ENCODE results near the gene LAIR1. TPM values are rescaled to one million over a fixed set of nuclear protein-coding genes. Genes with fewer than 3 reads are reported as not detected.
A peak's percentile ranks its signal among the peaks of the same experiment; 100 is the strongest.
"Not testable (repeated sequence)": the region's sequence is repeated elsewhere in the genome, so short reads cannot be mapped to it uniquely, and the experiment has no call there.

Gene LAIR1
- total RNA-seq, 1 donor = 40.7 TPM

DNA sequence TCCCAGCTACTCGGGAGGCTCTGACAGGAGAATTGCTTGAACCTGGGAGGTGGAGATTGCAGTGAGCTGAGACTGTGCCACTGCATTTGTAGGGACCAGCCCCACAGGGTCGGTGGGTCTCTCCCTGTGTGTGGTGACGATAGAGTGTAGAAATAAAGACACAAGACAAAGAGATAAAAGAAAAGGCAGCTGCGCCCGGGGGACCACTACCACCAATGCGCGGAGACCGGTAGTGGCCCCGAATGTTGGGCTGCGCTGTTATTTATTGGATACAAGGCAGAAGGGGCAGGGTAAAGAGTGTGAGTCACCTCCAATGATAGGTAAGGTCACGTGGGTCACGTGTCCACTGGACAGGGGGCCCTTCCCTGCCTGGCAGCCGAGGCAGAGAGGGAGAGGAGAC lies 42.4 kb downstream of the LAIR1 start:
- H3K4me1 ChIP-seq (ENCODE audit: insufficient read depth, low read length) = peaks cover 51% of the 10 kb centered on the region
- H3K4me3 ChIP-seq (ENCODE audit: low read length); H3K9me3 ChIP-seq (ENCODE audit: low read depth, low read length); H3K27me3 ChIP-seq (ENCODE audit: insufficient read depth, low read length): not testable (repeated sequence)

GRCh38 chr19:54319892-54320670 lies 44.6 kb downstream of the LAIR1 start:
- Histone ChIP-seq H3K4me3 (ENCODE audit: low read length) (no peak overlapping the region), H3K4me1 (ENCODE audit: insufficient read depth, low read length) (peaks cover 48% of the 10 kb centered on the region), H3K27me3 (ENCODE audit: insufficient read depth, low read length) (no peaks in the 10 kb centered on the region), H3K9me3 (ENCODE audit: low read depth, low read length) (no peaks in the 10 kb centered on the region)

GRCh38 chr19:54319049-54319448 lies 45.7 kb downstream of the LAIR1 start:
- no peak overlapping the region for H3K4me3 ChIP-seq (ENCODE audit: low read length)
- no peaks in the 10 kb centered on the region for H3K27me3 ChIP-seq (ENCODE audit: insufficient read depth, low read length)
- no peaks in the 10 kb centered on the region for H3K9me3 ChIP-seq (ENCODE audit: low read depth, low read length)
- peaks cover 46% of the 10 kb centered on the region for H3K4me1 ChIP-seq (ENCODE audit: insufficient read depth, low read length)

DNA sequence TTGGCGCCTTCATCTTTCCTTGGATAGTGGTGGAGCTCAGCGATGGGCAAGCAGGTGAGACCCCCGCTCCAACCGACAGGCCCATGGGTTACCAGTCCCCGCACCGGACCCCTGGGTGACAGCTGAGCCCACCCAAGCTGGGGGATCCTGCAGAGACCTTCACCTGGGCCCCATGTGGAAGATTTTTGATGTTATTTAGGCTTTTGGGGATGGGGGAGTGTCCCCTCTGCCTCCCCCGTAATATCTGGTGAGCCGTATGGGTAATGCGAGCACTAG lies 46.8 kb downstream of the LAIR1 start:
- Histone ChIP-seq H3K4me1 (ENCODE audit: insufficient read depth, low read length) (peaks cover 57% of the 10 kb centered on the region), H3K4me3 (ENCODE audit: low read length) (no peak overlapping the region)

DNA sequence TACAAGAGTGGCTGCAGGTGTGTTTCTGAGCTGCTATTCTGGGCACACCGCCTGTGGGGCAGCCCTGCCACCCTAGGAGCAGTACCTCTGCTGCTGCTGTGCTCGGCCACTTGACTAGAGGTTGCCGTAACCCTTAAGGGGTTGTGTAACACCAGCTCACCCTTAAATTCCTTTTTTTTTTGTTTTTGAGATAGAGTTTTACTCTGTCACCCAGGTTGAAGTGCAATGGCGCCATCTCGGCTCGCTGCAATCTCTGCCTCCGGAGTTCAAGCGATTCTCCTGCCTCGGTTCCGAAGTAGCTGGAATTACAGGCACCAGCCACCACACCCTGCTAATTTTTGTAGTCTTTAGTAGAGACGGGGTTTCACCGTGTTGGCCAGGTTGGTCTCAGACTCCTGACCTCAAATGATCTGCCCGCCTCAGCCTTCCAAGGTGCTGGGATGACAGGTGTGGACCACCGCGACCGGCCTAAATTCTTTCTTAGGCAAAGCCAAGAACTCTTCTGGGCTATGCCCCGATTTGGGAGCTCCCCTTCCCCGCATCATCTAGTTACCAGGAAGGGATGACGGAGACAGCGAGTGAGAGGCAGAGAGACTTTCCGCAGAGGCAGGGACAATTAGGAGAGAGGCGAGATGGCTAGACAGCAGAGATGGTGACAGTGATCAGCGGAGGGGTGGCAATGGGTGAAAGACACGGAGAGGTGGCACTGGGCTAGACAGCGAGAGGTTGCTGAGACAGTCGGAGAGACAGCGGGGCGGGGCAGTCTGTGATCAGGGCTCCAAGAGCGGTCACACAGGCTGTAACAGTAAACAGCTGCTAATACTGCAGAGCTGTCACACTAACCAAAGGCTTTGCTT lies 47.4 kb downstream of the LAIR1 start:
- no peaks in the 10 kb centered on the region for H3K27me3 ChIP-seq (ENCODE audit: insufficient read depth, low read length)
- H3K4me1 ChIP-seq (ENCODE audit: insufficient read depth, low read length) = peaks cover 61% of the 10 kb centered on the region
- no peak overlapping the region for H3K4me3 ChIP-seq (ENCODE audit: low read length)
- H3K9me3 ChIP-seq (ENCODE audit: low read depth, low read length) = no peaks in the 10 kb centered on the region

More for the DNA sequence above, 46.8 kb downstream of the LAIR1 start:
- H3K27me3 ChIP-seq (ENCODE audit: insufficient read depth, low read length) = no peaks in the 10 kb centered on the region
- H3K9me3 ChIP-seq (ENCODE audit: low read depth, low read length) = no peaks in the 10 kb centered on the region

GRCh38 chr19:54316746-54317107 lies 48.0 kb downstream of the LAIR1 start:
- Histone ChIP-seq H3K4me3 (ENCODE audit: low read length) (no peak overlapping the region), H3K9me3 (ENCODE audit: low read depth, low read length) (no peaks in the 10 kb centered on the region), H3K4me1 (ENCODE audit: insufficient read depth, low read length) (peaks cover 67% of the 10 kb centered on the region), H3K27me3 (ENCODE audit: insufficient read depth, low read length) (no peaks in the 10 kb centered on the region)

DNA sequence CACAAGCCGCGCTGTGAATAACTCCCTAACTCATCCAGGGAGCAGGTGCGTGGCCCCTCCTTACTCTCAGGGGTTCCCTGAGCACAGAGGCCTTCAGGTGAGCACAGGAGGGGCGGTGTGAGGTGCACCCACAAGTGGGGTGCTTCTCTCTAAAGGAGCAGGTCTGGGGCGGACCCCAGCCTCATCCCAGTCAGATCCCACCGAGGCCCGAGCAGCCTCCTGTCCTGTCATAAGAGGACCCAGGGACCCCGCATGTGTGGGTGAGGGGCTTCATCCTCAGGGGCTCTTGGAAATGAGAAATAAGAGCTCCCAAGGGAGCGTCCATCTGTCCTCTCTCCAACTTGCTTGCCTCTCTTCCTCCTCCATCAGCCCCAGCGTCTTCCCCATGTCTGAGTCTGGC lies 48.8 kb downstream of the LAIR1 start:
- no peak overlapping the region for H3K4me3 ChIP-seq (ENCODE audit: low read length)
- H3K27me3 ChIP-seq (ENCODE audit: insufficient read depth, low read length) = no peaks in the 10 kb centered on the region
- no peaks in the 10 kb centered on the region for H3K9me3 ChIP-seq (ENCODE audit: low read depth, low read length)
- H3K4me1 ChIP-seq (ENCODE audit: insufficient read depth, low read length) = peaks cover 75% of the 10 kb centered on the region

GRCh38 chr19:54312436-54313377 lies 52.0 kb downstream of the LAIR1 start, which contains the start of gene LILRA5:
Gene LILRA5 (minus strand): TSS chr19:54313166. CDS start chr19:54313019, 147 bp downstream.
- H3K4me1 ChIP-seq (ENCODE audit: insufficient read depth, low read length) = peaks cover 69% of the 10 kb centered on the region
- no peaks in the 10 kb centered on the region for H3K9me3 ChIP-seq (ENCODE audit: low read depth, low read length)
- no peaks in the 10 kb centered on the region for H3K27me3 ChIP-seq (ENCODE audit: insufficient read depth, low read length)
- H3K4me3 ChIP-seq (ENCODE audit: low read length) = peak within 1 kb of the TSS; percentile 53

GRCh38 chr19:54312011-54312410 lies 52.7 kb downstream of the LAIR1 start:
- peak overlapping the region; percentile 53 for H3K4me3 ChIP-seq (ENCODE audit: low read length)
- peaks cover 69% of the 10 kb centered on the region for H3K4me1 ChIP-seq (ENCODE audit: insufficient read depth, low read length)
- H3K27me3 ChIP-seq (ENCODE audit: insufficient read depth, low read length) = no peaks in the 10 kb centered on the region
- H3K9me3 ChIP-seq (ENCODE audit: low read depth, low read length) = no peaks in the 10 kb centered on the region

DNA sequence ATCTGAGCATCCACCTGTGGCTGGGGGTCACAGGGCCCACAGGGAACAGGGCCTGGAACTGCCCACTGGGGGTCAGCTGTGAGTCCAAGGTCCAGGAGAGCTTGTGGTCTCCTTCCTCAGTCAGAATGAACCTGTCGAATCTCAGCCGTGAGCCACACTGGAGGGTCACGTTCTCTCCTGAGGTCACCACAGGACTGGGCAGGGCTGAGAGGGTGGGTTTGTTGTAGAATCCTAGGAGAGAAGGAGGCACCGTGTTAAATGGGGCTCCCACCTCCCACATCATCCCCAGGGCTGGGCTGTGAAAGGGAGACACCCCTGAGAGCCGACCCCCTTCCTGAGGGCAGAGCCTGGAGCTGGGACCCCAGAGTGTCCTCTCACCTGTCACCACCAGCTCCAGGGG lies 53.2 kb downstream of the LAIR1 start:
- peaks cover 69% of the 10 kb centered on the region for H3K4me1 ChIP-seq (ENCODE audit: insufficient read depth, low read length)
- no peaks in the 10 kb centered on the region for H3K9me3 ChIP-seq (ENCODE audit: low read depth, low read length)
- peak overlapping the region; percentile 53 for H3K4me3 ChIP-seq (ENCODE audit: low read length)
- H3K27me3 ChIP-seq (ENCODE audit: insufficient read depth, low read length) = no peaks in the 10 kb centered on the region

- Histone ChIP-seq H3K27me3 (ENCODE audit: insufficient read depth, low read length) (no peaks in the 10 kb centered on the region), H3K4me3 (ENCODE audit: low read length) (no peak overlapping the region), H3K9me3 (ENCODE audit: low read depth, low read length) (no peaks in the 10 kb centered on the region), H3K4me1 (ENCODE audit: insufficient read depth, low read length) (peaks cover 70% of the 10 kb centered on the region)
These were observed 54.2 kb downstream of the LAIR1 start for GRCh38 chr19:54310543-54310942.

- peaks cover 77% of the 10 kb centered on the region for H3K4me1 ChIP-seq (ENCODE audit: insufficient read depth, low read length)
- no peaks in the 10 kb centered on the region for H3K27me3 ChIP-seq (ENCODE audit: insufficient read depth, low read length)
- H3K4me3 ChIP-seq (ENCODE audit: low read length) = no peak overlapping the region
- H3K9me3 ChIP-seq (ENCODE audit: low read depth, low read length) = no peaks in the 10 kb centered on the region
These were observed 54.9 kb downstream of the LAIR1 start for GRCh38 chr19:54309811-54310210.

- H3K4me3 ChIP-seq (ENCODE audit: low read length) = no peak overlapping the region
- no peaks in the 10 kb centered on the region for H3K27me3 ChIP-seq (ENCODE audit: insufficient read depth, low read length)
These were observed 57.2 kb downstream of the LAIR1 start for GRCh38 chr19:54307389-54308020.

GRCh38 chr19:54305141-54305540 lies 59.6 kb downstream of the LAIR1 start:
- H3K4me1 ChIP-seq (ENCODE audit: insufficient read depth, low read length) = peaks cover 76% of the 10 kb centered on the region
- H3K4me3 ChIP-seq (ENCODE audit: low read length) = no peak overlapping the region
- no peaks in the 10 kb centered on the region for H3K9me3 ChIP-seq (ENCODE audit: low read depth, low read length)
- no peaks in the 10 kb centered on the region for H3K27me3 ChIP-seq (ENCODE audit: insufficient read depth, low read length)

More at GRCh38 chr19:54307389-54308020, 57.2 kb downstream of the LAIR1 start:
- H3K9me3 ChIP-seq (ENCODE audit: low read depth, low read length) = no peaks in the 10 kb centered on the region
- peaks cover 84% of the 10 kb centered on the region for H3K4me1 ChIP-seq (ENCODE audit: insufficient read depth, low read length)

Data from mononuclear cell (primary cell).